ENCODE measurements around the gene UQCC3. TPM values are rescaled to one million over a fixed set of nuclear protein-coding genes. Genes with fewer than 3 reads are reported as not detected.

The UQCC3 gene
- total and polyA plus RNA-seq, 7 donors: 4.9 to 19.8 (median 9.7) TPM

GRCh38 chr11:62705880-62706849, 34.7 kb downstream of the UQCC3 start:
- H3K4me1 ChIP-seq: peaks cover 0 to 40% (median 36%) of the 10 kb centered on the region in 4 donors
- intact Hi-C loops (cut with DNase I): loop anchor here (5.0 kb wide), 3 partner anchors 39 to 94 kb away; partner anchors contain the start of genes C11orf98, CSKMT, EML3 and INTS5
- WGBS, 2 donors: 3 to 7% methylated on average over 73 of the region's 73 CpGs
- peak overlapping the region; percentile 49 to 73 (median 62) for H3K4me3 ChIP-seq
- peak; percentile 97 for DNase-seq
- H3K36me3 ChIP-seq: peaks cover 0 to 19% (median 3%) of the 10 kb centered on the region in 4 donors
- H3K27me3 ChIP-seq: no peaks in the 10 kb centered on the region
- TF ChIP-seq EP300 (IDR thresholded peaks at IDR 0.05) (peak in 1 of 4 donors; percentile 6), POLR2A (IDR thresholded peaks at IDR 0.05) (peak; percentile 48 to 60), CTCF (IDR thresholded peaks at IDR 0.05) (no peak), POLR2AphosphoS5 (IDR thresholded peaks at IDR 0.05) (peak; percentile 53 to 91 (median 77))
- no peaks in the 10 kb centered on the region for H3K9me3 ChIP-seq
- peak overlapping the region; percentile 81 to 88 (median 86) for H3K27ac ChIP-seq

DNA sequence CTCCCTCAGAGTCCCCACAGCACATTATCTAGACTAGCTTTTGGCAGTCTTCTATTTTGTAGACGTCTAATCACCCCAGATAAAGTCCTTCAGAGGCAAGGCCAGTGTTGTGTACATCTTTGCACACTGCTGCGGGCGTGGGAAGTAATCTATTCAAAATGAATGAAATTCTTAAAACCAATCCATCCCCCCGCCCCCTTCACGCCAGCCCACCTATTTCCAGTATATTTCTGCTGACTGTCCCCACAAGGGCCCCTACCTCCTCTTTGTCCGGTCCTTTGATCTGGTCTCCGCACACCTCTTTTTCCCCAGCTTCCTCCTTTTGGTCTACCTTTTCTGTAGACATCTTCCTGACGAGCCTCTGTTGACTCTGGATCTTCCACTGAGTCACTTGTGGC, 35.4 kb downstream of the UQCC3 start:
- WGBS, 2 donors: 77 to 85% methylated on average over 8 of the region's 8 CpGs
- intact Hi-C loops (cut with DNase I): loop anchor here (5.0 kb wide), 3 partner anchors 40 to 95 kb away; partner anchors contain the start of genes C11orf98, CSKMT, EML3 and INTS5
- DNase-seq: peak; percentile 61
- peak overlapping the region; percentile 49 to 73 (median 62) for H3K4me3 ChIP-seq
- peak overlapping the region; percentile 81 to 88 (median 86) for H3K27ac ChIP-seq
- H3K4me1 ChIP-seq: peaks cover 0 to 40% (median 36%) of the 10 kb centered on the region in 4 donors
- peaks cover 0 to 19% (median 6%) of the 10 kb centered on the region in 4 donors for H3K36me3 ChIP-seq
- H3K27me3 ChIP-seq: no peaks in the 10 kb centered on the region
- TF ChIP-seq POLR2AphosphoS5 (IDR thresholded peaks at IDR 0.05): no peak
- TF ChIP-seq CTCF (IDR thresholded peaks at IDR 0.05): no peak
- TF ChIP-seq EP300 (IDR thresholded peaks at IDR 0.05): no peak
- TF ChIP-seq POLR2A (IDR thresholded peaks at IDR 0.05): no peak
- H3K9me3 ChIP-seq: no peaks in the 10 kb centered on the region

- TF ChIP-seq EP300 (IDR thresholded peaks at IDR 0.05): no peak
- no peak for TF ChIP-seq POLR2AphosphoS5 (IDR thresholded peaks at IDR 0.05)
- no peak for TF ChIP-seq CTCF (IDR thresholded peaks at IDR 0.05)
- no peak for TF ChIP-seq POLR2A (IDR thresholded peaks at IDR 0.05)
- Histone ChIP-seq H3K36me3 (peaks cover 0 to 21% (median 8%) of the 10 kb centered on the region in 4 donors), H3K27ac (peak within 1 kb of the TSS; percentile 88 to 94 (median 92)), H3K4me3 (peak within 1 kb of the TSS; percentile 49 to 73 (median 62)), H3K4me1 (peaks cover 0 to 40% (median 36%) of the 10 kb centered on the region in 4 donors), H3K27me3 (no peaks in the 10 kb centered on the region), H3K9me3 (no peaks in the 10 kb centered on the region)
- WGBS, 2 donors: 83 to 86% methylated on average over 10 of the region's 10 CpGs
- DNase-seq: no peak
- intact Hi-C loops (cut with DNase I): loop anchor here (5.0 kb wide), 3 partner anchors 40 to 95 kb away; partner anchors contain the start of genes C11orf98, CSKMT, EML3 and INTS5
Measured at GRCh38 chr11:62707277-62707861, 35.9 kb downstream of the UQCC3 start, which contains the start of the genes BSCL2 and GNG3. BSCL2 (minus strand) TSS chr11:62707424; CDS start chr11:62707195, 229 bp downstream. GNG3 (plus strand) TSS chr11:62707676; CDS start chr11:62708296, 620 bp downstream.

- Histone ChIP-seq H3K27ac (peak overlapping the region; percentile 88 to 94 (median 92)), H3K36me3 (peaks cover 5 to 30% (median 13%) of the 10 kb centered on the region in 4 donors), H3K4me1 (peaks cover 0 to 40% (median 36%) of the 10 kb centered on the region in 4 donors), H3K27me3 (no peaks in the 10 kb centered on the region), H3K4me3 (peak overlapping the region in 1 of 4 donors; percentile 55), H3K9me3 (no peaks in the 10 kb centered on the region)
- intact Hi-C loops (cut with DNase I): loop anchor here (5.0 kb wide), 3 partner anchors 41 to 96 kb away; partner anchors contain the start of genes C11orf98, CSKMT, EML3 and INTS5
- 79 to 81% methylated on average over 5 of the region's 5 CpGs for WGBS, 2 donors
- peak; percentile 68 for DNase-seq
- no peak for TF ChIP-seq CTCF (IDR thresholded peaks at IDR 0.05)
- no peak for TF ChIP-seq EP300 (IDR thresholded peaks at IDR 0.05)
- TF ChIP-seq POLR2AphosphoS5 (IDR thresholded peaks at IDR 0.05): no peak
- no peak for TF ChIP-seq POLR2A (IDR thresholded peaks at IDR 0.05)
Measured at GRCh38 chr11:62708392-62708791, 36.9 kb downstream of the UQCC3 start.

All from sigmoid colon (tissue), 7 donors.